ENCODE results near the gene SRD5A1.

Gene SRD5A1, protein sequence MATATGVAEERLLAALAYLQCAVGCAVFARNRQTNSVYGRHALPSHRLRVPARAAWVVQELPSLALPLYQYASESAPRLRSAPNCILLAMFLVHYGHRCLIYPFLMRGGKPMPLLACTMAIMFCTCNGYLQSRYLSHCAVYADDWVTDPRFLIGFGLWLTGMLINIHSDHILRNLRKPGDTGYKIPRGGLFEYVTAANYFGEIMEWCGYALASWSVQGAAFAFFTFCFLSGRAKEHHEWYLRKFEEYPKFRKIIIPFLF

DNA sequence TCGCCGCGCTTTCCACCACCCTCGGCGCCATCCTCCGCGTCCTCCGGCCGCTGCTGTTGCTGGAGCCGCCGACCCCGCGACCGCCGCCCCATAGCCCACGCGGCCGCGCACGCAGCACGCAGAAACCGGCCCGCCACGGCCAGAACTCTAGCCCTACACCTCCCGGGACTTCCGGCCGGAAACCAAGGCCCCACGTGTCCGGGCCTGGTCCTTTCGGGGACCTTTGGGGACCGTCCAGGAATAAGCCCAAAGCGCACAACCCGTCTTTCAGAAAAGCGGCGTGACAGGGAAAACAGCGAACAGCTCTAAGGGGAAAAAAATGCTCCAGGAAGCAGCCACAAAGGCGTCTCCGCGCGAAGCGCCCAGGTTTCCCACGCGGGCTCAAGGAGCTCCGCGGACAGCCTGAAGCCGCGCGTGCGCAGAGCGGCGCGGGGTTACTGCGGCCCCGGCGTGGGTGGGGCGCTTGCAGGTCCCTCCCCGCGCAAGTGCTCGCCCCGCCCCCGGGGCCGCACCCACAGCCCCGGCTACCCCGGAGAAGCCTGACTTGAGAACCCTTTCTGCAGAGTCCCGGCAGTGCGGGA lies at the start of gene SRD5A1, which contains the start of gene NSUN2:
SRD5A1 (plus strand) TSS at position 553 of the 581 bp plus-strand sequence. CDS start 137 bp downstream, outside the sequence.
NSUN2 (minus strand) TSS at position 157 of the 581 bp plus-strand sequence; CDS start at position 92, 65 bp downstream.
- in situ Hi-C loops (cut with MboI; ENCODE audit: low sequenced_read_pairs) = no loop called here

- in situ Hi-C loops (cut with MboI; ENCODE audit: low sequenced_read_pairs) = no loop called here
Measured at GRCh38 chr5:6584101-6584645, 49.1 kb upstream of the SRD5A1 start.

DNA sequence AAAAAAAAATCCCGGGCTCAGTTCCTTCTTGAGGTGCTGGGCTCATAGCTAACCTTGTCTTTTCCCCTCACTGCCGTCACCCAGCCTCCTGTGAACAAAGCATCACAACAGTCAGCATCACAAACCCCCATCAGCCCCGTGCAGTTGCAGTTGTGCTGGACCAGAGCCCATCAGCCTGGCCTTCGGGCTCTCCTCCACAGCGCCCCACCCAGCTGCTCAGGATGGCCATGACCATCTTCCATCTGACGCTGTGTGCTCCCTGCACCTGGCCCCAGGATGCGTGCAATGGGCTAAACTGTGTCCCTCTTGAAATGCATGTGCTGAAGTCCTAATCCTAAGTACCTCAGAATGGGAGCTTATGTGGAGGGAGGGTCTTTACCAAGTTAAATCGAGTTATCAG lies 48.5 kb upstream of the SRD5A1 start:
- in situ Hi-C loops (cut with MboI; ENCODE audit: low sequenced_read_pairs) = no loop called here

- in situ Hi-C loops (cut with MboI; ENCODE audit: low sequenced_read_pairs) = no loop called here
Measured at GRCh38 chr5:6585168-6585567, 48.1 kb upstream of the SRD5A1 start.

DNA sequence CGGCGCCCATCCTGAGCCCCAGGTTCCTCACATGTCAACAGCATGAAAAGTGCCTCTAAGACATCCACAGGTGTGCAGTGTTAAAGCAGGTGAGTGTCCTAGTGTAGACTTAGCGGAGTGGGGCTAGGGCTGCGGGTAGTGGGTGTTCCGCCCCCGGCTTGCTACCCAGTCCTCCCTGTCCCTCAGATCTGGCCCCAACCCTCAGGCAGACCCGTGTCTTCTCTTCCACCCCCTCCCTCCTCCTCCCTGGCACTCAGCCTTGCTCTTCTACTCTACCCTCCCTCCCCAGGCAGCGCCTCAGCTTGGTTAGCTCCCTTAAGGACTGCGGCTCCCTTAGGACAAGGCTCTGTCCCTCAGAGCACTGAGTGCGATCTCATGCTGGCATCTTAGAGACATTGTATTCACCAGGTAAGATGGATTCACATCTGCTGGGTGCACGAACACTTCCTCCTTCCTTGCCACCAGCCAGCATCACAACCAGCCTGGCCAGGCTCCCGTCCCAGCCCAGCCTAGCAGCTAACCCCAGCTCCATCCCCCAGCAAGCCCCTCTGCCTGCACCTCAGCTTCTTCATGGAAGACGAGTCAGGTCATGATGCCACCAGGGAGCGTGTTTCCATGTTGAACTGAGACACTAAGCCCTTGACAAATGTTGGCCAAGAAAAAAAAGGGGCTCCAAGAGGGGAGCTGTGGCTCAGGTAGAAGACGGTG lies 47.1 kb upstream of the SRD5A1 start:
- in situ Hi-C loops (cut with MboI; ENCODE audit: low sequenced_read_pairs) = no loop called here

- in situ Hi-C loops (cut with MboI; ENCODE audit: low sequenced_read_pairs) = no loop called here
Measured at GRCh38 chr5:6586647-6587042, 46.6 kb upstream of the SRD5A1 start.

- in situ Hi-C loops (cut with MboI; ENCODE audit: low sequenced_read_pairs) = no loop called here
Measured at GRCh38 chr5:6587171-6587570, 46.1 kb upstream of the SRD5A1 start.

DNA sequence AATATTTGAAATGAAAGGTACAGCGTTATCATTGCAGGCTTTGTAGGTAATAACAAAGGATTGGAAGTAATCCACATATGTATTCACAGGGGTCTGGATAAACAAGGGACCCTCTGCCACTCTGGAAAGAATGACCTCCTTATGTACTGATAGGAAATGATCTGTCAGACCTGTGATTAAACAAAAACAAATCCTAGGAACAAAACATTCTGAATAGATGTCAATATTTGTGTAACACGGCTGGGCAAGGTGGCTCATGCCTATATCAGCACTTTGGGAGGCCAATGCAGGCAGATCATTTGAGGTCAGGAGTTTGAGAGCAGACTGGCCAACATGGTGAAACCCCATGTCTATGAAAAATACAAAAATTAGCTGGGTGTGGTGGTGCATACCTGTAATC lies 42.7 kb upstream of the SRD5A1 start:
- in situ Hi-C loops (cut with MboI; ENCODE audit: low sequenced_read_pairs) = no loop called here

GRCh38 chr5:6591671-6592288 lies 41.5 kb upstream of the SRD5A1 start:
- in situ Hi-C loops (cut with MboI; ENCODE audit: low sequenced_read_pairs) = no loop called here

- in situ Hi-C loops (cut with MboI; ENCODE audit: low sequenced_read_pairs) = no loop called here
Measured at GRCh38 chr5:6592601-6593000, 40.6 kb upstream of the SRD5A1 start.

GRCh38 chr5:6593148-6594016 lies 39.9 kb upstream of the SRD5A1 start:
- in situ Hi-C loops (cut with MboI; ENCODE audit: low sequenced_read_pairs) = no loop called here

- in situ Hi-C loops (cut with MboI; ENCODE audit: low sequenced_read_pairs) = no loop called here
Measured at GRCh38 chr5:6594066-6594465, 39.2 kb upstream of the SRD5A1 start.

DNA sequence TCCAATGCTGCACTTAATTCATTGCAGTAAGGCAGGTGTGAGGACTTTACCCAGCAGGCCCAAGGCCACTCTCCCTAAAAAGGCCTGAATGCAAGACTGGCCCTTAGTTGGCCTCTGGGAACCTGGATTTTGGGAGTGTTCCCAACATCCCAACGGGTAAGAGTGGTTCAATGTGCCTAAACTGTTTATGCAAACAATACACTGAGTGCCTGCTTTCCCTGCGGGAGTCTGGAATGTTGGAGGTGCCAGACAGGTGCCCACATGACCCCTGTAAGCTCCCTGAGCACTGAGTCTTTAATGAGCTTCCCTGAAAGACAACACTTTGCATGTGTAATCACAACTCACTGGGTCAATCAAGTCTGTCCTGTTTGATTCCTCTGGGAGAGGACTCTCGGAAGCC lies 37.8 kb upstream of the SRD5A1 start:
- in situ Hi-C loops (cut with MboI; ENCODE audit: low sequenced_read_pairs) = no loop called here

GRCh38 chr5:6596388-6596787 lies 36.9 kb upstream of the SRD5A1 start:
- in situ Hi-C loops (cut with MboI; ENCODE audit: low sequenced_read_pairs) = no loop called here

GRCh38 chr5:6597557-6597956 lies 35.7 kb upstream of the SRD5A1 start:
- in situ Hi-C loops (cut with MboI; ENCODE audit: low sequenced_read_pairs) = no loop called here

DNA sequence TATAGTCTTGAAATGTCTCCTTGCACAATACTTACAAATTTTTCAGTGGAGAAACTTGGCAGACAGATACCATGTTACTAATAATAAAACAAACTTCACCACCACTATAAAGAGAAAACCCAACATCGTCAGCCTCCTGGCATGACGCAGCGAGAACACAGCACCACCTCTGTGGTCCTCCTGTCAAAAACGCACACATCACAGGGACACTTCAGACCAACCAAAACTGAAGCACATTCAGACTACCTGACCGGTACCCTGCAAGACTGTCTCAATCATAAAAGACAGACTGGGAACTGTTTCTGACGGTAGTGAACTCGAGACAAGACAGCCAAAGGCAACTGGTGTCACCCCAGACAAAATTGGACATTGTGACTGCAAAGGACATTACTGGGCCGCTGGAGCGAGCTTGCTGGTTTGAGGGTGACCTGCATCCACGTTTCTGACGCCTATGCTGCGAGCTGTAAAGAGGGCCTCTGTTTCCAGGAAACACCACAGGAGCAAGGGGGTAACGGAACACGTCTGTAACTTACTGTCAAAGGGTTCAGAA lies 34.8 kb upstream of the SRD5A1 start:
- in situ Hi-C loops (cut with MboI; ENCODE audit: low sequenced_read_pairs) = no loop called here

DNA sequence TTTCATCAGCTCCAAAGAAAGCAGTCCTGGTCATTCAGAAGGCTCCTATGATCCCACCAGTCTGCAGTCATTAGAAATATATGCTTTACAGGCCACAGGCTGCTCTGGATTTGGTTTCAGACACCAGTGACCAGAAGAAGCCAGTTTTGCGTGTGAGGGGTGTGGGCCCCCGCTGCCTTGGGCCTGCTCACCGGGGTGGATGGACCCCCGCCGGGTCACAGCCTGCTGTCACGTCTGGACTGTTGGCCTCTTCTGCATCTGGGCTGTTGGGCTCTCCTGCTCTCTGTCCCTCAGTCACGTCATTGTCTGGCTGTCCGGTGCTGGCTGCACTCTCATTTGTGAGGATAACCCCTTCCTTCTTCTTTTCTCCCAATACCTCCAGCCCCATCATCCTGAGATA lies 33.5 kb upstream of the SRD5A1 start:
- in situ Hi-C loops (cut with MboI; ENCODE audit: low sequenced_read_pairs) = no loop called here

DNA sequence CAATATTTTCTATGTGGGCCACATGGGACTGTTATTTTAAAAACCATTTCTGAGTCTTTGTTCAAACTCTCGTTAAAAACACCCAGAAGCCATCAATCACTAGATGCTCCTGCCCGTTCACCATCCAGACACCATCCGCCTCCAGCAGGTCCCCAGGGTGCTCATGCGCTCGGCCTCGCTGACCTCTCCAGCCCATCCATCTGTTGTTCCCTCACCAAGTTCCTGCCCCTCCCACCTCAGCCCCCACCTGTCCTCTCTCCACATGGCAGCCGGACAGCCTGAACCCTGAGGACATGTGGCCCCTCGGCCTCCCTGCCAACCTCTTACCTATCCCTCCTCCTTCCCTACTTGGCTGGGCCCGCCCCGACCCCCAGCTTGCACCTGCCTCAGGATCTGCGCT lies 32.0 kb upstream of the SRD5A1 start:
- in situ Hi-C loops (cut with MboI; ENCODE audit: low sequenced_read_pairs) = no loop called here

GRCh38 chr5:6601816-6602215 lies 31.4 kb upstream of the SRD5A1 start:
- in situ Hi-C loops (cut with MboI; ENCODE audit: low sequenced_read_pairs) = no loop called here

DNA sequence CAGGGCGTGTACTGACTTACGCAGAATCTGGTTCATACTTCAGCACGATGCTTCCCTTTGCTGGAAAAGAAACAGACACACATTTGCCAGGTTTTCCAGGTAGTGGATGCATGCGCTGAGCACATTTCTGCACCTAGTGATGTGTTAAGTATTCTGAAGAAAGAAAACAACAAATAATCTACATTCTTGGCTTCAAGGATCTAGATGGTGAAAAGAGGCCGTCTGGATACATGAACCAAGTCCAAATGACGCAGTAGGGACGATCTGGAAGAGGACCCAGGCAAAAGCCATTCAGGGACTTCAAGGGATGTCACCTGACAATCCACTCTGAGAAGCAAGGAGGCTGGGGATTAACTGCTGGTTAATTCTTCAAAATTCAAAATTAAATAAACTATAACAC lies 30.8 kb upstream of the SRD5A1 start:
- in situ Hi-C loops (cut with MboI; ENCODE audit: low sequenced_read_pairs) = no loop called here
